Measurements from ENCODE around the gene VDAC1. TPM values are rescaled to one million over a fixed set of nuclear protein-coding genes. Genes with fewer than 3 reads are reported as not detected.

VDAC1 gene
- total and polyA plus RNA-seq, 9 donors: 41.1 to 171 (median 89.9) TPM

GRCh38 chr5:133942614-133943474 is 61.9 kb downstream of the VDAC1 start:
- no peak for TF ChIP-seq POLR2A (IDR thresholded peaks at IDR 0.05)
- no peak for TF ChIP-seq EP300 (IDR thresholded peaks at IDR 0.05)
- TF ChIP-seq CTCF (IDR thresholded peaks at IDR 0.05): no peak
- Histone ChIP-seq H3K27me3 (no peaks in the 10 kb centered on the region), H3K9me3 (no peaks in the 10 kb centered on the region), H3K4me1 (ENCODE audit: insufficient read depth) (no peaks in the 10 kb centered on the region), H3K27ac (no peak overlapping the region), H3K4me3 (no peak overlapping the region), H3K36me3 (no peaks in the 10 kb centered on the region)
- intact Hi-C loops (cut with DNase I): no loop called here
- WGBS, 3 donors: 72 to 75% (median 74%) methylated on average over 11 of the region's 11 CpGs
- DNase-seq: no peak

GRCh38 chr5:133941456-133942196 is 63.1 kb downstream of the VDAC1 start:
- Histone ChIP-seq H3K4me1 (ENCODE audit: insufficient read depth) (no peaks in the 10 kb centered on the region), H3K27me3 (no peaks in the 10 kb centered on the region), H3K9me3 (no peaks in the 10 kb centered on the region), H3K27ac (no peak overlapping the region), H3K4me3 (no peak overlapping the region), H3K36me3 (no peaks in the 10 kb centered on the region)
- TF ChIP-seq POLR2A (IDR thresholded peaks at IDR 0.05) (no peak), CTCF (IDR thresholded peaks at IDR 0.05) (no peak), EP300 (IDR thresholded peaks at IDR 0.05) (no peak)
- intact Hi-C loops (cut with DNase I): no loop called here
- DNase-seq: no peak
- 88 to 93% (median 89%) methylated on average over 8 of the region's 8 CpGs for WGBS, 3 donors

- DNase-seq: no peak
- Histone ChIP-seq H3K27ac (no peak overlapping the region), H3K36me3 (no peaks in the 10 kb centered on the region), H3K4me3 (no peak overlapping the region), H3K27me3 (no peaks in the 10 kb centered on the region), H3K9me3 (no peaks in the 10 kb centered on the region), H3K4me1 (ENCODE audit: insufficient read depth) (no peaks in the 10 kb centered on the region)
- intact Hi-C loops (cut with DNase I): no loop called here
- TF ChIP-seq EP300 (IDR thresholded peaks at IDR 0.05) (no peak), CTCF (IDR thresholded peaks at IDR 0.05) (no peak), POLR2A (IDR thresholded peaks at IDR 0.05) (no peak)
- 97 to 98% (median 97%) methylated on average over 3 of the region's 3 CpGs for WGBS, 3 donors
Measured at GRCh38 chr5:133939668-133940067, 65.1 kb downstream of the VDAC1 start.

- no peaks in the 10 kb centered on the region for H3K4me1 ChIP-seq (ENCODE audit: insufficient read depth)
- DNase-seq: no peak
- no peaks in the 10 kb centered on the region for H3K36me3 ChIP-seq
- intact Hi-C loops (cut with DNase I): no loop called here
- H3K27ac ChIP-seq: no peak overlapping the region
- WGBS, 3 donors: 70 to 84% (median 74%) methylated on average over 3 of the region's 3 CpGs
- H3K9me3 ChIP-seq: no peaks in the 10 kb centered on the region
- H3K27me3 ChIP-seq: no peaks in the 10 kb centered on the region
- no peak overlapping the region for H3K4me3 ChIP-seq
- TF ChIP-seq EP300 (IDR thresholded peaks at IDR 0.05): no peak
- no peak for TF ChIP-seq CTCF (IDR thresholded peaks at IDR 0.05)
- no peak for TF ChIP-seq POLR2A (IDR thresholded peaks at IDR 0.05)
Measured at GRCh38 chr5:133938929-133939328, 65.8 kb downstream of the VDAC1 start.
